WTC11 (cell line): ENCODE results near the gene GSTM1. TPM values are rescaled to one million over a fixed set of nuclear protein-coding genes. Genes with fewer than 3 reads are reported as not detected.

Experiments used
- ATAC-seq: fragments of 200-7000 bp; cut with Tn5 transposase; 2 replicates; pipeline ENCODE4 v1.10.0; 2021; ENCODE audit warnings: mild to moderate bottlenecking, moderate library complexity
- CTCF ChIA-PET: fragments of 300-600 bp; sonication (Branson Sonifier 250); formaldehyde crosslinking; loops from one replicate; lab custom pipeline; 2021; ENCODE audit warnings: antibody characterized with exemption; lab: Charles Lee
- POLR2A ChIA-PET: fragments of 350-600 bp; sonication (Branson Sonifier 250); formaldehyde crosslinking; loops from one replicate; lab custom pipeline; 2021; ENCODE audit warnings: antibody characterized with exemption; lab: Charles Lee
- DNase-seq: peaks from one replicate; pipeline ENCODE4 v3.0.0; 2021; ENCODE audit warnings: low spot score
- H3K27ac Mint-ChIP-seq: 2 replicates; pipeline ENCODE4 v1.8.0; 2021; ENCODE audit warnings: mixed read lengths
- H3K27me3 Mint-ChIP-seq: 2 replicates; pipeline ENCODE4 v1.8.0; 2021; ENCODE audit warnings: low read depth, mild to moderate bottlenecking, moderate library complexity, mixed read lengths
- H3K36me3 Mint-ChIP-seq: 2 replicates; pipeline ENCODE4 v1.8.0; 2021; ENCODE audit warnings: mixed read lengths
- H3K4me1 Mint-ChIP-seq: 2 replicates; pipeline ENCODE4 v1.8.0; 2022; ENCODE audit warnings: mixed read lengths
- H3K4me3 Mint-ChIP-seq: 2 replicates; pipeline ENCODE4 v1.8.0; 2021; ENCODE audit warnings: mild to moderate bottlenecking, moderate library complexity, mixed read lengths
- H3K9me3 Mint-ChIP-seq: 2 replicates; pipeline ENCODE4 v1.8.0; 2021; ENCODE audit warnings: mixed read lengths
- AR ChIP-seq: fragments of 250-450 bp; sonication (Bioruptor Pico); IDR thresholded peaks from 2 replicates; pipeline ENCODE4 v1.9.0; 2021; ENCODE audit warnings: mild to moderate bottlenecking
- E2F4 ChIP-seq: sonication (generic); formaldehyde crosslinking; IDR thresholded peaks from 2 replicates; pipeline ENCODE4 v1.8.1; 2022; ENCODE audit warnings: low read depth, mild to moderate bottlenecking, moderate library complexity, missing genetic modification reagents, borderline replicate concordance
- ESRRA ChIP-seq: sonication (generic); formaldehyde crosslinking; IDR thresholded peaks from 2 replicates; pipeline ENCODE4 v1.8.1; 2022; ENCODE audit warnings: mild to moderate bottlenecking, missing genetic modification reagents, borderline replicate concordance
- GABPB1 ChIP-seq: sonication (generic); formaldehyde crosslinking; IDR thresholded peaks from 2 replicates; pipeline ENCODE4 v1.8.1; 2023; ENCODE audit warnings: mild to moderate bottlenecking, missing genetic modification reagents
- GRHL2 ChIP-seq: fragments of 250-450 bp; sonication (Bioruptor Pico); IDR thresholded peaks from 2 replicates; pipeline ENCODE4 v1.8.0; 2022; ENCODE audit warnings: mild to moderate bottlenecking, moderate library complexity; ENCODE audit not compliant: insufficient replicate concordance, severe bottlenecking
- IRF2 ChIP-seq: sonication (generic); formaldehyde crosslinking; IDR thresholded peaks from 2 replicates; pipeline ENCODE4 v1.8.0; 2022; ENCODE audit warnings: low read depth, missing genetic modification reagents, borderline replicate concordance
- MYBL2 ChIP-seq: sonication (generic); formaldehyde crosslinking; IDR thresholded peaks from 2 replicates; pipeline ENCODE4 v1.8.1; 2023; ENCODE audit warnings: mild to moderate bottlenecking, moderate library complexity, missing genetic modification reagents
- NR2C2 ChIP-seq: sonication (generic); formaldehyde crosslinking; IDR thresholded peaks from 2 replicates; pipeline ENCODE4 v1.8.0; 2022; ENCODE audit warnings: mild to moderate bottlenecking, missing genetic modification reagents
- RORB ChIP-seq: fragments of 250-450 bp; sonication (Bioruptor Pico); IDR thresholded peaks from 2 replicates; pipeline ENCODE4 v1.9.0; 2021; ENCODE audit warnings: mild to moderate bottlenecking
- SMAD4 ChIP-seq: sonication (generic); formaldehyde crosslinking; IDR thresholded peaks from 2 replicates; pipeline ENCODE4 v1.8.0; 2022; ENCODE audit warnings: mild to moderate bottlenecking, missing genetic modification reagents
- SOX15 ChIP-seq: fragments of 250-450 bp; sonication (Bioruptor Pico); IDR thresholded peaks from 2 replicates; pipeline ENCODE4 v1.9.0; 2021; ENCODE audit warnings: mild to moderate bottlenecking
- SP1 ChIP-seq: sonication (generic); formaldehyde crosslinking; conservative IDR thresholded peaks from 2 replicates; pipeline ENCODE4 v1.8.1; 2022; ENCODE audit warnings: missing genetic modification reagents
- ZMAT4 ChIP-seq: fragments of 250-450 bp; sonication (Bioruptor Pico); IDR thresholded peaks from 2 replicates; pipeline ENCODE4 v1.9.0; 2021; ENCODE audit warnings: mild to moderate bottlenecking
- ZNF121 ChIP-seq: sonication (generic); formaldehyde crosslinking; IDR thresholded peaks from 2 replicates; pipeline ENCODE4 v1.8.0; 2023; ENCODE audit warnings: missing genetic modification reagents
- ZNF138 ChIP-seq: sonication (generic); formaldehyde crosslinking; conservative IDR thresholded peaks from 2 replicates; pipeline ENCODE4 v1.8.1; 2022; ENCODE audit warnings: mild to moderate bottlenecking, moderate library complexity, missing genetic modification reagents
- ZNF232 ChIP-seq: sonication (generic); formaldehyde crosslinking; IDR thresholded peaks from 2 replicates; pipeline ENCODE4 v1.8.0; 2022; ENCODE audit warnings: mild to moderate bottlenecking, missing genetic modification reagents
- ZNF425 ChIP-seq: fragments of 250-450 bp; sonication (Bioruptor Pico); conservative IDR thresholded peaks from 2 replicates; pipeline ENCODE4 v1.9.0; 2021; ENCODE audit warnings: mild to moderate bottlenecking
- ZSCAN18 ChIP-seq: fragments of 250-450 bp; sonication (Bioruptor Pico); IDR thresholded peaks from 2 replicates; pipeline ENCODE4 v2.1.2; 2022; ENCODE audit warnings: mild to moderate bottlenecking, moderate library complexity
- total RNA-seq: library from RNA; stranded (reverse); gene quantifications from 3 replicates; pipeline ENCODE4 v1.2.3, GENCODE V29; 2021

The GSTM1 gene
- total RNA-seq, 1 experiment from 2014 or later, result not detected

- DNase-seq, result no peak
- Mint-ChIP-seq H3K27ac (no peak overlapping the region), H3K36me3 (no peaks in the 10 kb centered on the region), H3K9me3 (peaks cover 9% of the 10 kb centered on the region), H3K27me3 (peaks cover 3% of the 10 kb centered on the region; the same call in 1 of the 2 replicates)
- ATAC-seq, result peak; percentile 45
- ChIA-PET POLR2A (interaction anchor here (1.2 to 1.3 kb wide), 2 partner anchors 28 to 119 kb away, joined by 4 to 5 read pairs; partner anchors contain the start of gene GNAI3), CTCF (interaction anchor here (0.6 to 5.4 kb wide), 6 partner anchors 26 to 835 kb away, joined by 3 to 22 read pairs (median 4); partner anchors contain the start of gene AHCYL1)
- TF ChIP-seq AR (CRISPR knock-in tag) (no peak), IRF2 (no peak), ZNF232 (CRISPR knock-in tag) (no peak), MYBL2 (CRISPR knock-in tag) (no peak), SOX15 (no peak), RORB (CRISPR knock-in tag) (no peak), NR2C2 (CRISPR knock-in tag) (no peak), SP1 (CRISPR knock-in tag) (no peak), E2F4 (CRISPR knock-in tag) (no peak), GRHL2 (CRISPR knock-in tag) (no peak), ZMAT4 (CRISPR knock-in tag) (no peak), ZNF138 (no peak), ZNF121 (CRISPR knock-in tag) (no peak), ZNF425 (CRISPR knock-in tag) (no peak), SMAD4 (no peak), GABPB1 (CRISPR knock-in tag) (no peak), ESRRA (CRISPR knock-in tag) (no peak), ZSCAN18 (CRISPR knock-in tag) (no peak)
- TF ChIP-seq, all 79 proteins: peak for 0
- peak overlapping the region; percentile 68 for H3K4me3 Mint-ChIP-seq
- peaks cover 6% of the 10 kb centered on the region for H3K4me1 Mint-ChIP-seq
Measured at GRCh38 chr1:109668123-109668775, 19.4 kb upstream of the GSTM1 start.
